Retina (tissue), 1 donor: ENCODE results near the gene CEBPG.

Experiments used
- DNase-seq: peaks from one replicate; pipeline ENCODE4 v3.0.0-alpha.2; 2016

The CEBPG gene

GRCh38 chr19:33396701-33397535 is 23.4 kb downstream of the CEBPG start:
- no peak for DNase-seq

GRCh38 chr19:33397536-33398360 is 24.2 kb downstream of the CEBPG start:
- no peak for DNase-seq

GRCh38 chr19:33398361-33399060 is 25.0 kb downstream of the CEBPG start:
- no peak for DNase-seq

GRCh38 chr19:33399081-33399744 is 25.7 kb downstream of the CEBPG start:
- DNase-seq = no peak

- no peak for DNase-seq
These were observed 26.5 kb downstream of the CEBPG start for GRCh38 chr19:33399745-33400681.

GRCh38 chr19:33400856-33401682 is 27.6 kb downstream of the CEBPG start:
- no peak for DNase-seq

- no peak for DNase-seq
These were observed 28.3 kb downstream of the CEBPG start for GRCh38 chr19:33401683-33402420.

GRCh38 chr19:33402421-33403220 is 29.1 kb downstream of the CEBPG start:
- no peak for DNase-seq

GRCh38 chr19:33403221-33403972 is 29.9 kb downstream of the CEBPG start:
- DNase-seq = no peak

GRCh38 chr19:33403973-33404304 is 30.4 kb downstream of the CEBPG start:
- no peak for DNase-seq

- DNase-seq = no peak
These were observed 31.2 kb downstream of the CEBPG start for GRCh38 chr19:33404506-33405253.

- no peak for DNase-seq
These were observed 31.7 kb downstream of the CEBPG start for GRCh38 chr19:33405254-33405552.

GRCh38 chr19:33405553-33406461 is 32.3 kb downstream of the CEBPG start:
- DNase-seq = no peak

GRCh38 chr19:33406521-33407139 is 33.1 kb downstream of the CEBPG start:
- DNase-seq = peak; percentile 93

- DNase-seq = no peak
These were observed 33.6 kb downstream of the CEBPG start for GRCh38 chr19:33407140-33407551.

GRCh38 chr19:33407716-33408115 is 34.2 kb downstream of the CEBPG start:
- no peak for DNase-seq
